Measurements from ENCODE around the gene ABR.

ABR gene

GRCh38 chr17:1221209-1221608, 41.4 kb upstream of the ABR start:
- H3K9me3 ChIP-seq = no peaks in the 10 kb centered on the region; the same call in 1 of the 2 replicates
- peaks cover 90% of the 10 kb centered on the region for H4K20me1 ChIP-seq
- TF ChIP-seq Cebpa-rat (IDR thresholded peaks at IDR 0.05) = no peak
- no peak overlapping the region for H3K4me2 ChIP-seq
- peaks cover 1% of the 10 kb centered on the region; the same call in 1 of the 2 replicates for H3K36me3 ChIP-seq
- H3K9ac ChIP-seq = no peak overlapping the region
- no peaks in the 10 kb centered on the region for H3K27me3 ChIP-seq
- H3K4me1 ChIP-seq = peaks cover 7% of the 10 kb centered on the region; the same call in 1 of the 2 replicates
- H3K4me3 ChIP-seq = no peak overlapping the region
- no peak overlapping the region for H3K27ac ChIP-seq

GRCh38 chr17:1220346-1220745, 40.6 kb upstream of the ABR start:
- Histone ChIP-seq H3K9ac (no peak overlapping the region), H3K9me3 (no peaks in the 10 kb centered on the region; the same call in 1 of the 2 replicates), H3K27me3 (no peaks in the 10 kb centered on the region), H3K4me2 (no peak overlapping the region), H3K4me1 (peaks cover 8% of the 10 kb centered on the region; the same call in 1 of the 2 replicates), H3K4me3 (no peak overlapping the region), H3K27ac (no peak overlapping the region), H3K36me3 (no peaks in the 10 kb centered on the region), H4K20me1 (peaks cover 83% of the 10 kb centered on the region)
- TF ChIP-seq Cebpa-rat (IDR thresholded peaks at IDR 0.05) = no peak

GRCh38 chr17:1217089-1217385, 37.3 kb upstream of the ABR start:
- no peak overlapping the region for H3K9ac ChIP-seq
- no peak overlapping the region for H3K27ac ChIP-seq

GRCh38 chr17:1216217-1217088, 36.7 kb upstream of the ABR start:
- no peak overlapping the region for H3K4me3 ChIP-seq
- no peaks in the 10 kb centered on the region for H3K27me3 ChIP-seq
- no peak overlapping the region for H3K9ac ChIP-seq
- no peak for TF ChIP-seq Cebpa-rat (IDR thresholded peaks at IDR 0.05)
- no peak overlapping the region for H3K27ac ChIP-seq
- no peak overlapping the region for H3K4me2 ChIP-seq
- peaks cover 8% of the 10 kb centered on the region; the same call in 1 of the 2 replicates for H3K4me1 ChIP-seq
- H3K36me3 ChIP-seq = no peaks in the 10 kb centered on the region
- peaks cover 57% of the 10 kb centered on the region; the same call in 1 of the 2 replicates for H4K20me1 ChIP-seq
- H3K9me3 ChIP-seq = no peaks in the 10 kb centered on the region; the same call in 1 of the 2 replicates

More at GRCh38 chr17:1217089-1217385, 37.3 kb upstream of the ABR start:
- Histone ChIP-seq H3K36me3 (no peaks in the 10 kb centered on the region), H3K9me3 (no peaks in the 10 kb centered on the region; the same call in 1 of the 2 replicates), H3K4me1 (peaks cover 8% of the 10 kb centered on the region; the same call in 1 of the 2 replicates), H3K4me2 (no peak overlapping the region), H3K27me3 (no peaks in the 10 kb centered on the region), H4K20me1 (peaks cover 63% of the 10 kb centered on the region; the same call in 1 of the 2 replicates), H3K4me3 (no peak overlapping the region)
- no peak for TF ChIP-seq Cebpa-rat (IDR thresholded peaks at IDR 0.05)

- H3K4me3 ChIP-seq = no peak overlapping the region
- H3K4me1 ChIP-seq = peaks cover 8% of the 10 kb centered on the region; the same call in 1 of the 2 replicates
- no peaks in the 10 kb centered on the region for H3K36me3 ChIP-seq
- H3K4me2 ChIP-seq = no peak overlapping the region
- no peaks in the 10 kb centered on the region for H3K9me3 ChIP-seq
- TF ChIP-seq Cebpa-rat (IDR thresholded peaks at IDR 0.05) = no peak
- no peak overlapping the region for H3K27ac ChIP-seq
- H3K9ac ChIP-seq = no peak overlapping the region
- peaks cover 49% of the 10 kb centered on the region for H4K20me1 ChIP-seq
- H3K27me3 ChIP-seq = no peaks in the 10 kb centered on the region
Observed at GRCh38 chr17:1212946-1213345, 33.2 kb upstream of the ABR start.

GRCh38 chr17:1211287-1211686, 31.5 kb upstream of the ABR start:
- H3K9me3 ChIP-seq = no peaks in the 10 kb centered on the region
- no peaks in the 10 kb centered on the region for H3K36me3 ChIP-seq
- H3K27ac ChIP-seq = no peak overlapping the region
- no peaks in the 10 kb centered on the region for H3K27me3 ChIP-seq
- no peak overlapping the region for H3K4me3 ChIP-seq
- H3K4me1 ChIP-seq = peaks cover 2% of the 10 kb centered on the region; the same call in 1 of the 2 replicates
- H4K20me1 ChIP-seq = peaks cover 44% of the 10 kb centered on the region
- no peak overlapping the region for H3K4me2 ChIP-seq
- no peak overlapping the region for H3K9ac ChIP-seq
- TF ChIP-seq Cebpa-rat (IDR thresholded peaks at IDR 0.05) = no peak

- TF ChIP-seq Cebpa-rat (IDR thresholded peaks at IDR 0.05) = no peak
- Histone ChIP-seq H3K4me2 (no peak overlapping the region), H3K27ac (no peak overlapping the region), H3K9me3 (peaks cover 5% of the 10 kb centered on the region), H3K4me3 (no peak overlapping the region), H3K9ac (no peak overlapping the region), H3K27me3 (no peaks in the 10 kb centered on the region), H3K36me3 (peaks cover under 1% of the 10 kb centered on the region; the same call in 1 of the 2 replicates), H4K20me1 (peaks cover 59% of the 10 kb centered on the region), H3K4me1 (no peaks in the 10 kb centered on the region)
Observed at GRCh38 chr17:1208966-1209365, 29.2 kb upstream of the ABR start.

GRCh38 chr17:1206026-1206777, 26.4 kb upstream of the ABR start:
- 0 out of 2 replicates have a peak, but pooled peaks cover 4% of the 10 kb centered on the region for H3K27me3 ChIP-seq
- H3K27ac ChIP-seq = no peak overlapping the region
- peaks cover 3% of the 10 kb centered on the region for H3K4me1 ChIP-seq
- no peak overlapping the region for H3K9ac ChIP-seq
- H3K9me3 ChIP-seq = peaks cover 11% of the 10 kb centered on the region
- peaks cover 3% of the 10 kb centered on the region; the same call in 1 of the 2 replicates for H3K36me3 ChIP-seq
- no peak overlapping the region for H3K4me3 ChIP-seq
- no peak overlapping the region for H3K4me2 ChIP-seq
- H4K20me1 ChIP-seq = peaks cover 64% of the 10 kb centered on the region
- TF ChIP-seq Cebpa-rat (IDR thresholded peaks at IDR 0.05) = no peak

- no peak for TF ChIP-seq Cebpa-rat (IDR thresholded peaks at IDR 0.05)
- Histone ChIP-seq H4K20me1 (peaks cover 67% of the 10 kb centered on the region), H3K36me3 (peaks cover 3% of the 10 kb centered on the region; the same call in 1 of the 2 replicates), H3K4me3 (no peak overlapping the region), H3K27ac (no peak overlapping the region), H3K9me3 (peaks cover 11% of the 10 kb centered on the region), H3K4me1 (peaks cover 26% of the 10 kb centered on the region), H3K9ac (no peak overlapping the region), H3K27me3 (peaks cover 15% of the 10 kb centered on the region; the same call in 1 of the 2 replicates), H3K4me2 (peak overlapping the region; percentile 32; the same call in 1 of the 2 replicates)
Observed at GRCh38 chr17:1203967-1204291, 24.1 kb upstream of the ABR start.

All from BLaER1 (cell line).